Smooth muscle cell (in vitro differentiated cells): ENCODE data around the gene EDC3. TPM values are rescaled to one million over a fixed set of nuclear protein-coding genes. Genes with fewer than 3 reads are reported as not detected.

Experiments
- DNase-seq: peaks from one replicate; lab custom pipeline; 2025; ENCODE audit not compliant: unreplicated experiment; lab: John Stamatoyannopoulos, UW
- H2AFZ ChIP-seq: fragments of 200-600 bp; sonication (generic); 2 replicates; pipeline ENCODE4 v1.6.0; 2016; ENCODE audit warnings: antibody characterized with exemption, low read depth, mild to moderate bottlenecking
- H3F3A ChIP-seq: fragments of 200-600 bp; sonication (generic); 2 replicates; pipeline ENCODE4 v1.6.0; 2017; ENCODE audit warnings: antibody characterized with exemption, low read depth
- H3K27ac ChIP-seq: fragments of 200-600 bp; sonication (generic); 2 replicates; pipeline ENCODE4 v1.5.1; 2016; ENCODE audit warnings: low read depth, mild to moderate bottlenecking
- H3K27me3 ChIP-seq: fragments of 200-600 bp; sonication (generic); 2 replicates; pipeline ENCODE4 v1.6.1; 2016; ENCODE audit warnings: low read depth, mild to moderate bottlenecking
- H3K36me3 ChIP-seq: fragments of 200-600 bp; sonication (generic); 2 replicates; pipeline ENCODE4 v1.5.1; 2016; ENCODE audit warnings: low read depth
- H3K4me1 ChIP-seq: fragments of 200-600 bp; sonication (generic); 2 replicates; pipeline ENCODE4 v1.5.1; 2016; ENCODE audit warnings: low read depth
- H3K4me2 ChIP-seq: fragments of 200-600 bp; sonication (generic); 2 replicates; pipeline ENCODE4 v1.6.0; 2016; ENCODE audit warnings: mild to moderate bottlenecking
- H3K4me3 ChIP-seq: fragments of 200-600 bp; sonication (generic); 2 replicates; pipeline ENCODE4 v1.5.1; 2016; ENCODE audit warnings: mild to moderate bottlenecking
- H3K79me2 ChIP-seq: fragments of 200-600 bp; sonication (generic); 2 replicates; pipeline ENCODE4 v1.6.0; 2016; ENCODE audit warnings: low read depth, mild to moderate bottlenecking
- H3K9ac ChIP-seq: fragments of 200-600 bp; sonication (generic); 2 replicates; pipeline ENCODE4 v1.6.0; 2016; ENCODE audit warnings: low read depth
- H3K9me3 ChIP-seq: fragments of 200-600 bp; sonication (generic); replicated peaks from 2 replicates; pipeline ENCODE4 v1.5.1; 2016; ENCODE audit warnings: low read depth
- H4K20me1 ChIP-seq: fragments of 200-600 bp; sonication (generic); 2 replicates; pipeline ENCODE4 v1.6.0; 2016; ENCODE audit warnings: low read depth
- CTCF ChIP-seq: fragments of 200-600 bp; sonication (generic); IDR thresholded peaks from 2 replicates; pipeline ENCODE4 v1.5.1; 2017; ENCODE audit warnings: borderline replicate concordance, mild to moderate bottlenecking, antibody characterized with exemption; ENCODE audit not compliant: insufficient read depth, poor library complexity, severe bottlenecking
- WGBS: methylation state at CpG from one replicate; pipeline ENCODE4 v1.1.7; 2016; ENCODE audit warnings: low lambda C conversion rate; 5-methylcytosine and 5-hydroxymethylcytosine counted together
- polyA plus RNA-seq: library from polyadenylated mRNA; unstranded; fragments of >200 nt; fragmentation: Nextera tagmentation; extraction: Ambion mirVana; gene quantifications from 2 replicates; pipeline ENCODE4 v1.2.1, GENCODE V29; 2016
- total RNA-seq: library from RNA; depleted of rRNA; stranded (reverse); fragments of >200 nt; gene quantifications from 2 replicates; pipeline ENCODE4 v1.2.3, GENCODE V29; 2014

EDC3 gene
- total and polyA plus RNA-seq, 2 experiments from 2014 or later = 18.4 to 26.7 TPM

GRCh38 chr15:74727727-74728126, 31.9 kb upstream of the EDC3 start:
- no peak for TF ChIP-seq CTCF

GRCh38 chr15:74726774-74727164, 30.9 kb upstream of the EDC3 start:
- TF ChIP-seq CTCF = no peak
- Histone ChIP-seq H3K9ac (no peak overlapping the region), H3K36me3 (no peaks in the 10 kb centered on the region), H3F3A (no peaks in the 10 kb centered on the region), H4K20me1 (no peaks in the 10 kb centered on the region), H3K79me2 (no peaks in the 10 kb centered on the region), H3K27ac (no peak overlapping the region), H3K9me3 (no peaks in the 10 kb centered on the region), H3K27me3 (peaks cover 21% of the 10 kb centered on the region), H2AFZ (peak overlapping the region; percentile 95), H3K4me1 (no peaks in the 10 kb centered on the region), H3K4me3 (peak overlapping the region; percentile 76), H3K4me2 (peak overlapping the region; percentile 99)
- DNase-seq = no peak
- WGBS = 67% methylated on average over 24 of the region's 24 CpGs

More at GRCh38 chr15:74727727-74728126, 31.9 kb upstream of the EDC3 start:
- H3K36me3 ChIP-seq = no peaks in the 10 kb centered on the region
- DNase-seq = no peak
- 94% methylated on average over 7 of the region's 7 CpGs for WGBS
- H3K4me2 ChIP-seq = no peak overlapping the region
- no peaks in the 10 kb centered on the region for H3K79me2 ChIP-seq
- H2AFZ ChIP-seq = no peak overlapping the region
- no peaks in the 10 kb centered on the region for H4K20me1 ChIP-seq
- H3K4me3 ChIP-seq = no peak overlapping the region
- H3K27me3 ChIP-seq = peaks cover 27% of the 10 kb centered on the region
- no peak overlapping the region for H3K9ac ChIP-seq
- no peaks in the 10 kb centered on the region for H3F3A ChIP-seq
- H3K27ac ChIP-seq = no peak overlapping the region
- H3K9me3 ChIP-seq = no peaks in the 10 kb centered on the region
- H3K4me1 ChIP-seq = no peaks in the 10 kb centered on the region

- WGBS = 3% methylated on average over 66 of the region's 86 CpGs
These were observed 30.3 kb upstream of the EDC3 start for GRCh38 chr15:74725845-74726773.

More at GRCh38 chr15:74725845-74726773, 30.3 kb upstream of the EDC3 start:
- Histone ChIP-seq H3K4me2 (peak overlapping the region; percentile 99), H4K20me1 (no peaks in the 10 kb centered on the region), H3K4me3 (peak overlapping the region; percentile 76), H3K9ac (peak overlapping the region; percentile 88), H3K27me3 (peaks cover 17% of the 10 kb centered on the region), H3K27ac (no peak overlapping the region), H3K79me2 (no peaks in the 10 kb centered on the region), H3F3A (no peaks in the 10 kb centered on the region), H3K9me3 (no peaks in the 10 kb centered on the region), H3K4me1 (no peaks in the 10 kb centered on the region), H3K36me3 (no peaks in the 10 kb centered on the region), H2AFZ (peak overlapping the region; percentile 95)
- TF ChIP-seq CTCF = no peak
- no peak for DNase-seq
